HG02938 (cell line): Measurements from ENCODE around the gene NCKAP5.

Experiments used
- ATAC-seq: cut with Tn5 transposase; IDR thresholded peaks from one replicate; pipeline ENCODE4 v1.9.1; 2021; ENCODE audit warnings: mild to moderate bottlenecking, moderate library complexity; ENCODE audit not compliant: unreplicated experiment

NCKAP5 gene

GRCh38 chr2:133171393-133172004, 396.8 kb downstream of the NCKAP5 start:
- no peak for ATAC-seq

GRCh38 chr2:133169274-133169912, 398.9 kb downstream of the NCKAP5 start:
- ATAC-seq, result no peak

GRCh38 chr2:133167990-133168389, 400.3 kb downstream of the NCKAP5 start:
- ATAC-seq, result no peak

GRCh38 chr2:133167223-133167622, 401.0 kb downstream of the NCKAP5 start:
- no peak for ATAC-seq

- ATAC-seq, result no peak
These were observed 402.2 kb downstream of the NCKAP5 start for GRCh38 chr2:133166031-133166430.

GRCh38 chr2:133163111-133163510, 405.2 kb downstream of the NCKAP5 start:
- ATAC-seq, result no peak

GRCh38 chr2:133158442-133158841, 409.8 kb downstream of the NCKAP5 start:
- no peak for ATAC-seq

GRCh38 chr2:133158024-133158423, 410.2 kb downstream of the NCKAP5 start:
- no peak for ATAC-seq

- ATAC-seq, result no peak
These were observed 411.1 kb downstream of the NCKAP5 start for GRCh38 chr2:133157141-133157540.

GRCh38 chr2:133152801-133153200, 415.5 kb downstream of the NCKAP5 start:
- ATAC-seq, result no peak

- ATAC-seq, result no peak
These were observed 420.1 kb downstream of the NCKAP5 start for GRCh38 chr2:133148187-133148586.

GRCh38 chr2:133146893-133147292, 421.4 kb downstream of the NCKAP5 start:
- no peak for ATAC-seq

- no peak for ATAC-seq
These were observed 424.6 kb downstream of the NCKAP5 start for GRCh38 chr2:133143645-133144044.

GRCh38 chr2:133142087-133142486, 426.2 kb downstream of the NCKAP5 start:
- ATAC-seq, result peak; percentile 53

- ATAC-seq, result no peak
These were observed 427.6 kb downstream of the NCKAP5 start for GRCh38 chr2:133140620-133141019.

- ATAC-seq, result peak; percentile 60
These were observed 428.3 kb downstream of the NCKAP5 start for GRCh38 chr2:133139847-133140533.

GRCh38 chr2:133138693-133139092, 429.6 kb downstream of the NCKAP5 start:
- no peak for ATAC-seq

GRCh38 chr2:133135035-133135654, 433.1 kb downstream of the NCKAP5 start:
- ATAC-seq, result no peak

GRCh38 chr2:133130548-133131246, 437.6 kb downstream of the NCKAP5 start:
- ATAC-seq, result peak; percentile 54

- no peak for ATAC-seq
These were observed 443.8 kb downstream of the NCKAP5 start for GRCh38 chr2:133124446-133124845.

GRCh38 chr2:133123904-133124303, 444.4 kb downstream of the NCKAP5 start:
- ATAC-seq, result no peak
